Neural crest cell (in vitro differentiated cells): ENCODE measurements around the gene CLIC5. TPM values are rescaled to one million over a fixed set of nuclear protein-coding genes. Genes with fewer than 3 reads are reported as not detected.

ENCODE experiments used
- DNase-seq: peaks from one replicate; pipeline ENCODE4 v3.0.0; 2021; ENCODE audit warnings: low read depth, mixed read lengths, low spot score
- H3K27ac Mint-ChIP-seq: one replicate; pipeline ENCODE4 v1.8.0; 2021; ENCODE audit warnings: mild to moderate bottlenecking, mixed read lengths; ENCODE audit not compliant: unreplicated experiment
- H3K27me3 Mint-ChIP-seq: 2 replicates; pipeline ENCODE4 v1.8.0; 2021; ENCODE audit warnings: low read depth, mild to moderate bottlenecking, mixed read lengths
- H3K36me3 Mint-ChIP-seq: 2 replicates; pipeline ENCODE4 v1.8.0; 2021; ENCODE audit warnings: low read depth, mild to moderate bottlenecking, mixed read lengths
- H3K4me1 Mint-ChIP-seq: 2 replicates; pipeline ENCODE4 v1.8.0; 2021; ENCODE audit warnings: mixed read lengths
- H3K4me3 Mint-ChIP-seq: one replicate; pipeline ENCODE4 v1.8.0; 2021; ENCODE audit warnings: mild to moderate bottlenecking, mixed read lengths
- H3K9me3 Mint-ChIP-seq: 2 replicates; pipeline ENCODE4 v1.8.0; 2021; ENCODE audit warnings: mixed read lengths
- CTCF ChIP-seq: fragments of 200-600 bp; sonication (generic); conservative IDR thresholded peaks from 2 replicates; pipeline ENCODE4 v1.5.0; 2021; ENCODE audit warnings: antibody characterized with exemption, mild to moderate bottlenecking
- total RNA-seq: library from RNA; stranded (reverse); gene quantifications from 2 replicates; pipeline ENCODE4 v1.2.1, GENCODE V29; 2021

CLIC5 gene
- total RNA-seq, 1 donor from 2014 or later = not detected

- Mint-ChIP-seq H3K36me3 (no peaks in the 10 kb centered on the region), H3K27me3 (no peaks in the 10 kb centered on the region)
- TF ChIP-seq CTCF = no peak
These were observed 29.4 kb upstream of the CLIC5 start for GRCh38 chr6:46044881-46045617.

GRCh38 chr6:46042355-46042999, 26.8 kb upstream of the CLIC5 start:
- Mint-ChIP-seq H3K36me3 (no peaks in the 10 kb centered on the region), H3K4me1 (no peaks in the 10 kb centered on the region), H3K27me3 (no peaks in the 10 kb centered on the region), H3K4me3 (no peak overlapping the region), H3K9me3 (peaks cover 2% of the 10 kb centered on the region), H3K27ac (no peak overlapping the region)
- DNase-seq = no peak
- peak; percentile 60 for TF ChIP-seq CTCF

More at GRCh38 chr6:46044881-46045617, 29.4 kb upstream of the CLIC5 start:
- peaks cover 4% of the 10 kb centered on the region for H3K4me1 Mint-ChIP-seq
- H3K9me3 Mint-ChIP-seq = no peaks in the 10 kb centered on the region
- H3K4me3 Mint-ChIP-seq = no peak overlapping the region
- DNase-seq = no peak
- peak overlapping the region; percentile 11 for H3K27ac Mint-ChIP-seq

DNA sequence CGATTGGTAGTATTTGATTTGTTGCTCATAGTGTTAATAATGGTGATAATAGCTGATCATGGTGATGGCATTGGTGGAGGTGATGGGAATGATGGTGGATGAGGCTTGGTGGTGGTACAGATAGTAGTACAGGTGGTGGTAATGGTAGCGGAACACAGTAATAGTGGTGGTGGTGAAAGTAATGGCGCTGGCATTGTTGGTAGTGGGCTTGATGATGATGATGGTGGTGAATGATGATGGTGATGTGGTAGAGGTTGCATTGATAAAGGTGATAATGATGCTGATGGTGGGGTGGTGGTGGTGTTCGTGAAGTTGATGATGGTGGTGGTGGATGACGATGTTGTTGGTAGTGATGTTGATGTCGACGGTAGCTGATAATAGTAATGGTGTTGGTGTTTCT, 24.6 kb upstream of the CLIC5 start:
- Mint-ChIP-seq H3K27me3 (no peaks in the 10 kb centered on the region), H3K9me3 (peaks cover 2% of the 10 kb centered on the region), H3K27ac (no peak overlapping the region), H3K36me3 (no peaks in the 10 kb centered on the region), H3K4me3 (no peak overlapping the region), H3K4me1 (no peaks in the 10 kb centered on the region)
- TF ChIP-seq CTCF = no peak
- DNase-seq = no peak

DNA sequence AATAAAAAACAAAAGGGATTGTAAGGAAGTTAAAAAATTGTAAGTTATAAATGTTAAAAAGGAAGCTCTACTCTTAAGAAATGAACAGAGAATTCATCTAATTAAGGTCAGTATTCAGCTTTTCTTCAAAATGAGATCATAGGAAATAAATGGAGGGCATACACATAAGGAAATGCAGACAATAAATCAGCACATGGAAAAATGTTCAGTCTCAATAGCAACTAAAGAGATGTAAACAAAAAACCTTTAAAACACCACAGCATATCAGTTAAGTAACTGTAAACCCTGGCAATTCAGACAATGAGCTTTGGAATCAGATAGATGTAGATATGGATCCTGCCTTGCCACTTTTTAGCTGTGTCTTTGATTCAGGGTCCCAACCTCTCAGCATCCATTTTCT, 24.0 kb upstream of the CLIC5 start:
- Mint-ChIP-seq H3K36me3 (no peaks in the 10 kb centered on the region), H3K27me3 (no peaks in the 10 kb centered on the region), H3K4me3 (no peak overlapping the region), H3K27ac (no peak overlapping the region), H3K4me1 (no peaks in the 10 kb centered on the region), H3K9me3 (peaks cover 2% of the 10 kb centered on the region)
- DNase-seq = no peak
- TF ChIP-seq CTCF = no peak

- TF ChIP-seq CTCF = no peak
- no peaks in the 10 kb centered on the region for H3K36me3 Mint-ChIP-seq
- no peak overlapping the region for H3K4me3 Mint-ChIP-seq
- H3K27me3 Mint-ChIP-seq = no peaks in the 10 kb centered on the region
- peaks cover 2% of the 10 kb centered on the region for H3K9me3 Mint-ChIP-seq
- no peaks in the 10 kb centered on the region for H3K4me1 Mint-ChIP-seq
- DNase-seq = no peak
- no peak overlapping the region for H3K27ac Mint-ChIP-seq
These were observed 21.3 kb upstream of the CLIC5 start for GRCh38 chr6:46036911-46037310.
